Inflammatory macrophage treated with lipopolysaccharide for 4 hours (primary cell): ENCODE data around the gene MAP2.
"Not testable (repeated sequence)": the region's sequence is repeated elsewhere in the genome, so short reads cannot be mapped to it uniquely, and the experiment has no call there.

Experiments used
- DNase-seq: peaks from one replicate; pipeline ENCODE4 v3.0.0-alpha.2; 2020

Gene MAP2

GRCh38 chr2:209547726-209548125, 123.9 kb downstream of the MAP2 start:
- DNase-seq: no peak

GRCh38 chr2:209549589-209549988, 125.7 kb downstream of the MAP2 start:
- DNase-seq: no peak

- no peak for DNase-seq
Measured at GRCh38 chr2:209553913-209554312, 130.1 kb downstream of the MAP2 start.

DNA sequence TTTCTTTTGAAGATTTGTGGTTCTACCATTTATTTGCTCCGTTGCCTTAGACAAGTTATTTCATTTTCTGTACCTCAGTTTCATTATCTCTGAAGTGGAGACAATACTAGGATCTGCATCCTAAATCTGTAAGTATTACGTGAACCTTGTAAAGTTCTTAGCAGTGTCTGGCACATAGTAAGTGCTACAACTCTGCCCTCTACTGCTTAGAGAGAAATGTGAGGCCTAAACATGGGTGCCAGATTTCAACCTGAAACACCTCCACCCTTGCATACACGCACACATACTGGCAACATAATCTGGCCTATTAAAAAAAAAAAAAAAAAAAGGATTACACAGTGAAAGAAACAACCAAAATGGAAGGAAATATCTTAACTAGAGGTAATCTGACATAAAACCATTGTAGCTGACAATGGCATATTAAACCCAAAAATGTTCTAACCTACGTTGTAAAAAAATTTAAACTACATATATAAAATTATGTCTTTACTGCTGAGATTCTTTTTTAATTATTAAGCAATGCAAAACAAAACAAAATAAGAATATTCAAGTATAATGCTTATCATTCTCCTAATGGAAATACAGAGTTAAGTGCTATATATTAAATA, 132.6 kb downstream of the MAP2 start:
- DNase-seq: peak; percentile 32

DNA sequence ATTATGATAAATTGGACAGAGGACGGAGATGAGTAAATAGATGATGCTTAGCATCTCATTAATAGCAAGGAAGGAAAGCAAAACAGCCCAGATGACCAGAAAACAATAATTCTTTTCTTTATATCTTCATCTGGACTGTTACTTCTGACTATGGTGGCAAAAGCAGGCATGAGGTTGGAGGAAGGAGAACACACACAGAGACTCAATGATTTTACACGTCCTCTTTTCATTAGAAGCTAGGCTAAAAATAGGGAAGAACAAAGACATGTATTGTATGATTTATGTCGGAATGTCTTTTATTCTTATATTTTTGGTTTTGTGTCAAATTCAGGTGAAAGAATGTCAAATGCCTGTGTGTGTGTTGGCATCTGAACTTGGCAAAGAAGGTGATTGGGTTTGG, 137.1 kb downstream of the MAP2 start:
- DNase-seq: no peak

GRCh38 chr2:209563453-209563852, 139.6 kb downstream of the MAP2 start:
- no peak for DNase-seq

GRCh38 chr2:209564816-209565215, 141.0 kb downstream of the MAP2 start:
- no peak for DNase-seq

DNA sequence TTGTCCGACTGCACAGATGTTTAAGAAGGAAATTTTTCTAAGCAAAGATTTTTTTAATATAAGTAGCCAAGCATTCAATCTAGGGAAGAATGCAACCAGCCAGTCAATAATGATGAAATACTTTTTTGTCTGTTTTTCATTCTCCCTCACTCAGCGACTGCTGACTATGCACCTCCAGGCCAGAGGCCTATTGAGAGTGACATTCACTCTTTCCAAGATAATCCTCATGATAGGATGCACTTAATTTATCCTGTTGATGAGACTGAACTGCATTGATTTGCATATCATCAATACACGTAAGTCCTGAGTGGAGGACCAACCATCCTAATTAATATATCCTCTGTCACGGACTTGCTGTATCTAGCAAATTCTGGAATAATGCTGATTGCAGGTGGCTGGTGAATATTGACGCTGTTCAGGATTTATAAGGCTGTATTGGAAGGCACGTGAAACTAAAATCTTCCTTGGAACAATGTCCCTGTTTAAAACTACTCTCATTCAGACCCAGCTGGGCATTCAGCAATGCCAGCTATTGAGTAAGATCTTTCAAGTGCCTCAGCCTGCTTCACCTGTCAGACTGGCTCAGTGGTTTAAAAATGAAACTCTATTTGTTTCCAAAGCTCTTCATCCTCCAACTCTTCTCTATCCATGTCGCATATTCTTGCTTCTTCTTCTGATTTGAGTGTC, 142.2 kb downstream of the MAP2 start:
- no peak for DNase-seq

GRCh38 chr2:209570194-209570593, 146.3 kb downstream of the MAP2 start:
- no peak for DNase-seq

GRCh38 chr2:209574515-209574914, 150.7 kb downstream of the MAP2 start:
- DNase-seq: no peak

DNA sequence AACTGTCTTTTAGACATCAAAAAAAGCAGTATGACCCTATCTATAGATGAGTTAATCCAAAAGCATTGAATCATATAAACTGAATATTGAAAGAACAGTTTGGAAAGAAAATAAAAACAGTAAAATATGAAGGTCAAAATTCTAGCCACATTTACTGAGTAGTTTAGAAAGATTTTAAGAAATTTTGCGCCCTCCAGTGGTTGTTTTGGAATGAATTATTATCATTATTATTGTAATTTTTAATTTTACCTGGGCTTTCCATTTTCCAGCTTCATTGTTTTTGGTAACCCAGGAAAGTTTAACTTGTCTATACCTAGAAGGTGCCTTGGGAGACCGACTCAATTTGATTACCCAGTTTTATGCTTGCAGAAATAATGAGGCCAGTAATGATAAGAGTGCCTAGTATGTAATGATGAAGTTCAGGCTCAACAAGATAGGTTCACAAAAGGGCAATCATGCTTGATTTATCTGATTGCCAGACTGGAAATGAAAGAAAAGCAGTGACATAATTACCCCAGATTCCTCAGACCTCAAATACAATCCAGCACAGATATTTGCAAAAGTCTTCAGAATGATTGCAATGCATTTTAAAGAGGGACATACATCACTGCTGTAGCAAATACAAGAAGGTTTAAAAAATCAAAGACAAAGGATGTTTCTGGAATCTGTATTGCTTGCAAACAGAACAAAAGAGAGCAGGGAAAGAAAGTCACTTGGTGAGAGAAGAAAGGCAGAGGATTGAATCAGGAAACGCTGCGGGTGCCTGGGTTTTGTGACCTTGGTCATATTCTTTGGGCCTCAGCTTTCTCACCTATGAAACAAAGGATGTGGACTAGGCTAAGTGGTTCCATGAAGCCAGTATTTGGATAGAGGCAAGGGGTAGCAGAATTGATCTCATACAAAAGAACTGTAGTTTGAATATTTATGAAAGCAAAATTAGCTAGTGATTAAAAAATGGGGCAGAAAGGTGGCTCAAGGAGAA, 153.8 kb downstream of the MAP2 start:
- DNase-seq: peak; percentile 30

GRCh38 chr2:209578394-209579001, 154.7 kb downstream of the MAP2 start:
- DNase-seq: no peak

- DNase-seq: no peak
Measured at GRCh38 chr2:209579230-209579749, 155.4 kb downstream of the MAP2 start.

GRCh38 chr2:209581040-209581439, 157.2 kb downstream of the MAP2 start:
- no peak for DNase-seq

- DNase-seq: no peak
Measured at GRCh38 chr2:209582281-209582680, 158.4 kb downstream of the MAP2 start.

DNA sequence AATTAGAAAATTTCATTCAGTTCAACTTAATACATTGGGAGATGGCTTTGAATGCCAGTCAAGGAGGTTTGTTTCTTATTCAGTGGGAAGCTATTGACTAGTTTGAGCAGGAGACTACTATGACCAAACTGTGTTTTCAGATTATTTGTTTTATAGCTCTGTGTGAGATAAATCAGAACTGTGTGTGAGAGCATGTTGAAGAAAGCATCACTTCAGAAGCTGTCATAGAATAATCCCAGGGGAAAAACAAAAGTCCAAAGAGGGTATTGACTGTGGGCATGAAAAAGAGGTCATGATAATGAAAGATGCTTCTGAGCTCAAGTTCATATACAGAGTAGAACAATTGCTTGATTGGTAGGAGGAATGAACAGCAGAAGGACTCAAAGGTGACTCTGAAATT, 160.6 kb downstream of the MAP2 start:
- DNase-seq: no peak

DNA sequence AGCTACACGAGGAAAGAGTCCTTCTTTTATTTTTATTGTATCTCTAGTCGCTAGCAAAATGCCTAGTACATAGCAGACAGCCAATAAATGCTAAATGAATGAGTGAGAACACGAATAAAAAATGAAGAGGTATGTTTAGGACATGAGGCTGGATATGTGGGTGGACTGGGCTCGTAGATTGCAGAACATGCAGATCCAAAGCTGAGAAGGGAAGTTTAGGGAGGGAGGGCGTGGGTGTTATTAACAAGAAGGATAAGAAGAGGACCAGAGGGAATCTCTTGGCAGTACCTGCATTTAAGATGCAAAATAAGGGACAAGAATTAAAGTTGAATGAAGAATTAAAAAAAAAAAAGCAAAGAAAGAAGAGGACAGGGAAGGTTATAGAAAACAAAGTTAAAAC, 161.1 kb downstream of the MAP2 start:
- DNase-seq: no peak

DNA sequence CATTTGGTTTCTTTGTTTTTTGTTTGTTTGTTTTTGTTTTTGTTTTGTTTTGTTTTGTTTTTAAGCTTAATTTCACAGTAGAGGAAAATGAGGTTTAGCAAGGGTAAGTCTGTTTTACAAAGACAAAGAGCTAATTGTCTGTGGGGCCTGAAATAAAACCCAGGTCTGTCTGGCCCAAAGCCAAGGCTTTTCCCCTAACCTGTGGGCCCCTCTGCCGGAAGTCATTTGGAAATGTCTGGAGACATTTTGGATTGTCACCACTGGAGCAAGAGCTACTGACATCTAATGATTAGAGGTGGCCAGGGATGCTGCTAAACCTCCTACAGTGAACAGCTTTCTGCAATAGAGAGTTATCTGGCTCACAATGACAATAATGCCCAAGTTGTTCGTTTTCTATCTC, 167.2 kb downstream of the MAP2 start:
- DNase-seq: no peak

DNA sequence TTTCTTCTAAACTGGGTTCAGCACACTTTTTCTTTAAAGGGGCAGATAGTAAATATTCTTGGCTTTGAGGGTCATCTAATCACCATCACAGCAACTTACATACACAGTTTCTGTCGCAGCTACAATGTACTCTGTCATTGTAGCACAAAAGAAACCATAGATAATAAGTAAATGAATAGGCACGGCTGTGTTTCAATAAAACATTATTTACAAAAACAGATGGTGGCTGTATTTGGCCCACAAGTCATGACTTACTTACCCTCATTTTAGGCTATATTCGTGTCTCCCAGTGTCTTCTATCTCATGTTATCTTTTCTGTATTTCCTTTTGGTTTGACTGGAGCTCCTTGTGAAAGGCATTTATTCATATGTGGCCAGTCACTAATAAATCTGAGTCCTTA, 168.3 kb downstream of the MAP2 start:
- DNase-seq: no peak

DNA sequence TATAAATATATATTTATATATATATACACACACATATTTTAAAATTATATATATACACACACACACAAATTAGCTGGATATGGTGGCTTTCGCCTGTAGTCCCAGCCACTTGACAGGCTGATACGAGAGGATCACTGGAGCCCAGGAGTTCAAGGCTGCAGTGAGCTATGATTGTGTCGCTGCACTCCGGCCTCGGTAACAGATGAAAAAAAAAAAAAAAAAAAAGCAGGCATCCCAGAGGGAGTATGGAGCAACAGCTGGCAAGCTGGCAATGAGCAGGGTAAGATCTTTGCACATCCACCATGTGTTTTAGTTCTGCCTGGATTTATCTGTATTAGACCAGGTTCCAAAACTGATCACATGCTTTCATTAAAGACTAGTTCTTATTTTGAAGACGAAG, 170.1 kb downstream of the MAP2 start:
- no peak for DNase-seq

DNA sequence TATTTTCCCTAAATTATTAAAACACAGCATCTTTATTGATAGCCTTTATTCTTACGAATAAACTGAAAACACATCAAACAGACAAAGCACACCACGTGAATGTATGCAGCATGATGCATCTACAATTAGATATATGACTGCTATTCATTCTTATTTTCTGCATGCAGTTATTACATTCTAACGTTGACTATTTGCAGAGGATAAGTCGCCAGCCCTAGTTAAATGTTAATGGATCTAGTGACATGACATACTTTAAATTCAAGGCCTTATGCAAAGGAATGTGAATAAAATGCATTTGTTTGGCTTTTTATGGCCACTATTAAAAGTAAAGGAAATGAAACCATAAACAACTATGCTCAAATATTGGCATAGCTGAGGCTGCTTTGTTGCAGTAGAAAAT, 172.4 kb downstream of the MAP2 start:
- no peak for DNase-seq

DNA sequence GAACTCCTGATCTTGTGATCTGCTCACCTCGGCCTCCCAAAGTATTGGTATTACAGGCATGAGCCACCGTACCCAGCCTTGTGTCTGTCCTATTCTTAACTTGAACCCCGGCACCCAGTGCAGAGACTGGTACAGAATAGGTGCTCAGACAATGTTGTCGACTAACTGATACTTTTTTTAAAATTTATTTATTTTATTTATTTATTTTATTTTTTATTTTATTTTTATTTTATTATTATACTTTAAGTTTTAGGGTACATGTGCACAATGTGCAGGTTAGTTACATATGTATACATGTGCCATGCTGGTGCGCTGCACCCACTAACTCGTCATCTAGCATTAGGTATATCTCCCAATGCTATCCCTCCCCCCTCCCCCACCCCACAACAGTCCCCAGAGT, 174.4 kb downstream of the MAP2 start:
- not testable (repeated sequence) for DNase-seq
